Adipocyte (in vitro differentiated cells): ENCODE measurements around the gene GNG7.
"Not testable (repeated sequence)": the region's sequence is repeated elsewhere in the genome, so short reads cannot be mapped to it uniquely, and the experiment has no call there.

Source experiments
- DNase-seq: peaks from one replicate; pipeline ENCODE4 v3.0.0-alpha.2; 2015; ENCODE audit warnings: low read depth
- H3K27me3 ChIP-seq: replicated peaks from 2 replicates; pipeline ENCODE4 v1.7.0; 2013; ENCODE audit warnings: mild to moderate bottlenecking, low read length, moderate library complexity; ENCODE audit not compliant: control insufficient read depth, insufficient read depth
- H3K36me3 ChIP-seq: 2 replicates; pipeline ENCODE4 v1.7.0; 2013; ENCODE audit warnings: low read length, mild to moderate bottlenecking, moderate library complexity; ENCODE audit not compliant: control insufficient read depth, insufficient read depth, severe bottlenecking
- H3K4me1 ChIP-seq: 2 replicates; pipeline ENCODE4 v1.7.0; 2013; ENCODE audit warnings: mild to moderate bottlenecking, low read length, moderate library complexity; ENCODE audit not compliant: control insufficient read depth, insufficient read depth
- H3K4me3 ChIP-seq: 2 replicates; pipeline ENCODE4 v1.7.0; 2013; ENCODE audit warnings: mild to moderate bottlenecking, low read length, moderate library complexity
- H3K9ac ChIP-seq: 2 replicates; pipeline ENCODE4 v1.7.0; 2013; ENCODE audit warnings: mild to moderate bottlenecking, low read length, moderate library complexity
- H3K9me3 ChIP-seq: 2 replicates; pipeline ENCODE4 v1.7.0; 2013; ENCODE audit warnings: mild to moderate bottlenecking, low read length, moderate library complexity; ENCODE audit not compliant: control insufficient read depth

The GNG7 gene

DNA sequence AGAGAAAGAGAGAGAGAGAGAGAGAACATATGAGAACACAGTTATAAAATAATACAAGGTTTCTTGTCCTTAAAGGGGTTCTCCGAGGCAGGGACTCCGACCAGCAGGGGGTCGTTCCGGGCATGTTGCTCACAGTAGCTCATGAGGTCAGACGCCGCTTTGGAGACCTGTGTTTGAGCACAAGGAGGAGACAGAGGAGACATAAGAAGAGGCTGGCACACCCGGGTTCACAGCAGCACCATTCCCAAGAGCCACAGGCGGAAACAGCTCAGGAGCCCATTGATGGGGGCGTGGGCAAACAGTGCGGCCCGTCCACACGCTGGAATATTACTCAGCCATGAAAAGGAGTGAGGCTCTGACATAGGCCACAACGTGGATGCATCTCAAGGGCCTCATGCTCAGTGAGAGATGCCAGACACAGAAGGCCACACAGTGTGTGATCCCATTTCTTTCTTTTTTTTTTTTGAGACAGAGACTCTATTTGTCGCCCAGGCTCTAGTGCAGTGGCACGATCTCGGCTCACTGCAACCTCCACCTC, 187.4 kb downstream of the GNG7 start:
- DNase-seq, result no peak
- Histone ChIP-seq H3K4me1 (no peaks in the 10 kb centered on the region), H3K9me3 (no peaks in the 10 kb centered on the region), H3K27me3 (peaks cover 10% of the 10 kb centered on the region), H3K36me3 (no peaks in the 10 kb centered on the region), H3K4me3 (no peak overlapping the region), H3K9ac (no peak overlapping the region)

DNA sequence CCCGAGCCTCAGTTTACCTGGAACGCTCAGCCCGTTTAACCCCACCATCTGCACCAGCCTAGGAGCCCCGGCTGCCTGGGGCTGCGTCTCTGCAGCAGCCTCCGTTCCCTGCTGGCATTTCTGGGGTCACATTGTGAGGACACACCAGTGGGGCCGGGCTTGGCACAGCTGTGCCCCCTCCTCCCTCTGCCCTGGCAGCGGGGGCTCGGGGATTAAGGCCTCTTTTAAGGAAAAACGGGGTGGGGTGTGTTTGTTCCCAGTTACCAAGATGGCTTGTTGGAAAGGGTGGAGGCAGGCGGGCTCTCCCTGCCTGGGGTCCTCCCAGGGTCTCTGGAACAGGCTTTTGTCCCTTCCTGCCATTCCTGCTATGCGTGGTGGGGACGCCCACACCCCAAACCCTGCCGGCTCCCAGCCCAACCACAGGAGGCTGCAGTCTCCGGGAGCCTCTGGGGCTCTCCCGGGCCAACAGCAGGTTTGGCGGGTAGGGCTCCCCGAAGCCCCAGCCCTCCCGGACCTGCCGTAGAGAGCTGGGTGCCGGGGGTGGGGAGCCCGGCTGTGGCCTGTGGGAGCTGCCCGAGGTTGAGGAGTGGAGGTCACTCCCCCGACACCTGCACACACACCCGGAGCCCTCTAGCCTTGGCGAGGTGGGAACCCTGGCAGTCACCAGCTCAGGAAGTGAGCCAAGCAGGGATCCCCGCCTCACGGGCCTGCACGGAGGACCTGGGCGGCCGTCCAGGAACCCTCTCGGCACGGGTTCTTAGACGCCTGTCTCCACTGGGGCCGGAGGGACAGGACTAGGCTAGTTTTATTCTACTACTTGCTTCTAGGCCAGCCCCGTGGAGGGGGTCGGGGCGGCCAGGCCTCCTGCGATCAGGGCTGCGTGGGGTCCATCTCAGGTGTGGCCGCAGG, 189.7 kb downstream of the GNG7 start:
- Histone ChIP-seq H3K4me3 (no peak overlapping the region), H3K4me1 (no peaks in the 10 kb centered on the region), H3K9ac (no peak overlapping the region), H3K27me3 (peaks cover 10% of the 10 kb centered on the region), H3K36me3 (no peaks in the 10 kb centered on the region), H3K9me3 (no peaks in the 10 kb centered on the region)
- no peak for DNase-seq

DNA sequence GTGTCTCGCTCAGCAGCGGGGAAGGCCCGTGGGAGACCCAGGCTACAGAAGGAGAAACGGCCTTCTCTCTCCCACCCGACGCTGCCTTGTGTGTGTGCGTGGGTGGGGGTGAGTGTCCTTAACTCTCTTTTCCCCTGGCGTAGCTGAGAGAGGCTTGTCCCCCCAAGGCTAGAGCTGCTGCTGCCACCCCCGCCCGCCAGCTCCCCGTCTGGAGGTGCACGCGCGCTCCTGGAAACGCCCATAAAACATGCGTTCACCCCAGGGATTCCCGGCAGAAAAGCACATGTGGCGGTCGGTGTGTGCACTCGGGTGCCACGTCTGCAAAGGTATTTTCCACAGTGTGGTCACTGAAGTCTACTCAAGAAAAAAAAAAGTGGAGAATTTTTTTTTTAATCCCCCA, 190.5 kb downstream of the GNG7 start:
- H3K9me3 ChIP-seq, result no peaks in the 10 kb centered on the region
- H3K9ac ChIP-seq, result no peak overlapping the region
- peaks cover 10% of the 10 kb centered on the region for H3K27me3 ChIP-seq
- no peak overlapping the region for H3K4me3 ChIP-seq
- DNase-seq, result no peak
- H3K36me3 ChIP-seq, result no peaks in the 10 kb centered on the region
- peaks cover 2% of the 10 kb centered on the region for H3K4me1 ChIP-seq

- no peak for DNase-seq
- H3K9me3 ChIP-seq, result no peaks in the 10 kb centered on the region
- no peaks in the 10 kb centered on the region for H3K36me3 ChIP-seq
- peaks cover 3% of the 10 kb centered on the region for H3K4me1 ChIP-seq
- no peak overlapping the region for H3K9ac ChIP-seq
- H3K27me3 ChIP-seq, result peaks cover 10% of the 10 kb centered on the region
- no peak overlapping the region for H3K4me3 ChIP-seq
These were observed 190.9 kb downstream of the GNG7 start for GRCh38 chr19:2511570-2511969.

DNA sequence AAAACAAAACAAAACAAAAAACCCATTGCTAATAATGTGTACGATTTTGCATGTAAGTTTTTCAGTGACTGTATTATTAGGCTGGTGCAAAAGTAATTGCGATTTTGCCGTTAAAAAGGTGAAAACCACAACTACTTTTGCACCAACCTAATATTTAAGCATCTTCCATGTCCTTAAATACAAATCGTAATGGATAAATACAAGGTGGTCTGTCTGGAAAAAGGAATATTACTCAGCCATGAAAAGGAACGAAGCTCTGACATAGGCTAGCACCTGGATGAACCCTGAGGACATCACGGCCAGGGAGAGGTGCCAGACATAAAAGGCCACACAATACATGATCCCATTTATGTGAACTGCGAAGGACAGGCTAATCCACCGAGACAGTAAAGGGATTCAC, 193.4 kb downstream of the GNG7 start:
- Histone ChIP-seq H3K4me3 (no peak overlapping the region), H3K9me3 (no peaks in the 10 kb centered on the region), H3K9ac (no peak overlapping the region), H3K27me3 (peaks cover 10% of the 10 kb centered on the region), H3K36me3 (no peaks in the 10 kb centered on the region), H3K4me1 (peaks cover 3% of the 10 kb centered on the region)
- no peak for DNase-seq

- peaks cover 5% of the 10 kb centered on the region for H3K27me3 ChIP-seq
- H3K36me3 ChIP-seq, result no peaks in the 10 kb centered on the region
- peaks cover 15% of the 10 kb centered on the region for H3K4me1 ChIP-seq
- no peaks in the 10 kb centered on the region for H3K9me3 ChIP-seq
- peak; percentile 66 for DNase-seq
- no peak overlapping the region for H3K4me3 ChIP-seq
- H3K9ac ChIP-seq, result no peak overlapping the region
These were observed 195.4 kb downstream of the GNG7 start for GRCh38 chr19:2507109-2507508.

GRCh38 chr19:2506656-2507055, 195.8 kb downstream of the GNG7 start:
- H3K27me3 ChIP-seq, DNase-seq, H3K9me3 ChIP-seq, H3K36me3 ChIP-seq, H3K9ac ChIP-seq, H3K4me3 ChIP-seq: not testable (repeated sequence)
- peaks cover 15% of the 10 kb centered on the region for H3K4me1 ChIP-seq

- H3K4me1 ChIP-seq, result peaks cover 25% of the 10 kb centered on the region
- DNase-seq, result peak; percentile 78
- H3K36me3 ChIP-seq, result no peaks in the 10 kb centered on the region
- H3K4me3 ChIP-seq, result no peak overlapping the region
- no peaks in the 10 kb centered on the region for H3K27me3 ChIP-seq
- H3K9me3 ChIP-seq, result no peaks in the 10 kb centered on the region
- peak overlapping the region; percentile 50 for H3K9ac ChIP-seq
These were observed 198.9 kb downstream of the GNG7 start for GRCh38 chr19:2503521-2504109.

DNA sequence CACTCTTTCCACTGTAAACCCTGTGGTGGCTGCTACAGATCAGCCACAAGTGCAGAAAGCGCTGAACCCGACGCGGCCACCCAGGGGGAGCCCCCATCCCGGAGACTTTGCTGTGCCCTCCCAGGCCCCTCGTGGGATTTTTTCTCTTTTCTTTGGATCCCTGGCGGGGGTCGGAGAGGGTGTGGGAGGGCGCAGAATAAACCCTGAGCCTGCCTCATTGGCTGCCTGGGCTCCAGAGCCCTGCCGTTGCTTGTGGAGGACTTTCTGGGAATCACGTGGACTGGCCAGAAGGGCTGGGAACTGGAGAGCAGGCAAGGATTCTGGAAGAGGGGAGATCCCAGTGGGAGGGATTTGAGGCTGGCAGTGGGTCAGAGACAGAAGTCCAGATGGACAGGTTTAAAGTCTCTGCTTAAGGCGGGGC, 201.6 kb downstream of the GNG7 start:
- H3K4me1 ChIP-seq, result peaks cover 26% of the 10 kb centered on the region
- H3K9ac ChIP-seq, result peak overlapping the region; percentile 45
- H3K4me3 ChIP-seq, result no peak overlapping the region
- no peaks in the 10 kb centered on the region for H3K36me3 ChIP-seq
- H3K27me3 ChIP-seq, result no peaks in the 10 kb centered on the region
- DNase-seq, result no peak
- no peaks in the 10 kb centered on the region for H3K9me3 ChIP-seq

- Histone ChIP-seq H3K9ac (no peak overlapping the region), H3K27me3 (no peaks in the 10 kb centered on the region), H3K36me3 (no peaks in the 10 kb centered on the region), H3K4me3 (no peak overlapping the region), H3K4me1 (peaks cover 30% of the 10 kb centered on the region), H3K9me3 (no peaks in the 10 kb centered on the region)
- no peak for DNase-seq
These were observed 202.3 kb downstream of the GNG7 start for GRCh38 chr19:2500156-2500555.

- H3K9ac ChIP-seq, result no peak overlapping the region
- DNase-seq, result no peak
- H3K36me3 ChIP-seq, result no peaks in the 10 kb centered on the region
- H3K27me3 ChIP-seq, result no peaks in the 10 kb centered on the region
- no peak overlapping the region for H3K4me3 ChIP-seq
- H3K9me3 ChIP-seq, result no peaks in the 10 kb centered on the region
- peaks cover 28% of the 10 kb centered on the region for H3K4me1 ChIP-seq
These were observed 205.3 kb downstream of the GNG7 start for GRCh38 chr19:2497186-2497585.
